Stimulated activated CD8-positive, alpha-beta memory T cell treated with anti-CD3 and anti-CD28 coated beads, Interleukin-4, amount 100 ng/mL, for 24 hours (primary cell): ENCODE data around the gene SPEM2.
"Not testable (repeated sequence)": the region's sequence is repeated elsewhere in the genome, so short reads cannot be mapped to it uniquely, and the experiment has no call there.

Experiments
- DNase-seq: peaks from one replicate; pipeline ENCODE4 v3.0.0-alpha.2; 2020; ENCODE audit warnings: low read depth

The SPEM2 gene

GRCh38 chr17:7442142-7442541 is 16.7 kb downstream of the SPEM2 start:
- DNase-seq, result no peak

GRCh38 chr17:7443499-7444485 is 18.4 kb downstream of the SPEM2 start:
- DNase-seq, result no peak

- DNase-seq, result no peak
Measured at GRCh38 chr17:7444682-7445618, 19.5 kb downstream of the SPEM2 start, which contains the start of gene CHRNB1. Gene CHRNB1, plus strand, starts transcription at chr17:7445061. Its CDS starts 67 bp downstream, at chr17:7445128.

GRCh38 chr17:7445619-7445968 is 20.2 kb downstream of the SPEM2 start:
- no peak for DNase-seq

- DNase-seq, result no peak
Measured at GRCh38 chr17:7448461-7448860, 23.0 kb downstream of the SPEM2 start.

- DNase-seq, result no peak
Measured at GRCh38 chr17:7459961-7460545, 34.6 kb downstream of the SPEM2 start.

GRCh38 chr17:7460850-7461660 is 35.6 kb downstream of the SPEM2 start:
- no peak for DNase-seq

- no peak for DNase-seq
Measured at GRCh38 chr17:7462474-7463371, 37.3 kb downstream of the SPEM2 start.

- no peak for DNase-seq
Measured at GRCh38 chr17:7463372-7463846, 38.0 kb downstream of the SPEM2 start.

GRCh38 chr17:7464081-7464480 is 38.7 kb downstream of the SPEM2 start:
- no peak for DNase-seq

GRCh38 chr17:7465597-7466275 is 40.3 kb downstream of the SPEM2 start:
- no peak for DNase-seq

GRCh38 chr17:7466318-7466638 is 40.9 kb downstream of the SPEM2 start:
- no peak for DNase-seq

- no peak for DNase-seq
Measured at GRCh38 chr17:7466639-7467341, 41.4 kb downstream of the SPEM2 start.

GRCh38 chr17:7467498-7467897 is 42.1 kb downstream of the SPEM2 start:
- DNase-seq, result no peak

GRCh38 chr17:7468290-7468689 is 42.9 kb downstream of the SPEM2 start:
- no peak for DNase-seq

- DNase-seq, result no peak
Measured at GRCh38 chr17:7468804-7469389, 43.5 kb downstream of the SPEM2 start.

GRCh38 chr17:7469843-7470242 is 44.4 kb downstream of the SPEM2 start:
- DNase-seq, result not testable (repeated sequence)

GRCh38 chr17:7470457-7470973 is 45.1 kb downstream of the SPEM2 start:
- DNase-seq, result not testable (repeated sequence)
